Measurements from ENCODE around the gene NEK4.

The NEK4 gene

GRCh38 chr3:52816654-52817053 lies 45.9 kb upstream of the NEK4 start:
- H3K4me1 ChIP-seq (ENCODE audit: control insufficient read depth, insufficient read depth, low read length), result no peaks in the 10 kb centered on the region
- TF ChIP-seq TCF7L2 (IDR thresholded peaks at IDR 0.05; ENCODE audit: borderline replicate concordance, low read depth, low read length), result no peak
- no peak for TF ChIP-seq GLI2 (tag by site-specific recombination; IDR thresholded peaks at IDR 0.05; ENCODE audit: borderline replicate concordance, low read depth)
- no peak for TF ChIP-seq ZNF341 (tag by site-specific recombination; IDR thresholded peaks at IDR 0.05; ENCODE audit: low read depth)
- no peak for TF ChIP-seq ZNF292 (tag by site-specific recombination; IDR thresholded peaks at IDR 0.05; ENCODE audit: borderline replicate concordance, low read depth)
- TF ChIP-seq ZNF530 (tag by site-specific recombination; IDR thresholded peaks at IDR 0.05; ENCODE audit: low read depth), result no peak
- TF ChIP-seq ZBTB17 (tag by site-specific recombination; IDR thresholded peaks at IDR 0.05), result no peak
- TF ChIP-seq INSM2 (tag by site-specific recombination; IDR thresholded peaks at IDR 0.05), result no peak
- no peaks in the 10 kb centered on the region for H3K9me3 ChIP-seq (ENCODE audit: control insufficient read depth, insufficient read depth, low read depth, low read length)
- CTCF ChIA-PET, result interaction anchor here (0.6 to 2.3 kb wide), 2 partner anchors 16 to 18 kb away, joined by 3 to 9 read pairs; no protein-coding TSS in a partner anchor
- H3K36me3 ChIP-seq (ENCODE audit: control insufficient read depth in 2 of 2, insufficient read depth in 1 of 2, low read length in 2 of 2), result no peaks in the 10 kb centered on the region
- no peak overlapping the region for H3K27ac ChIP-seq (ENCODE audit: extremely low read depth, low read depth, low read length)
- no peak overlapping the region for H3K4me3 ChIP-seq (ENCODE audit: low read depth, low read length)
- POLR2A ChIA-PET, result no interaction called here

GRCh38 chr3:52816199-52816598 lies 45.5 kb upstream of the NEK4 start:
- no peaks in the 10 kb centered on the region for H3K4me1 ChIP-seq (ENCODE audit: control insufficient read depth, insufficient read depth, low read length)
- ChIA-PET POLR2A (no interaction called here), CTCF (interaction anchor here (0.7 to 2.3 kb wide), 2 partner anchors 18 to 25 kb away, joined by 3 to 9 read pairs; no protein-coding TSS in a partner anchor)
- TF ChIP-seq ZNF114 (tag by site-specific recombination; IDR thresholded peaks at IDR 0.05) (no peak), ZNF202 (tag by site-specific recombination; IDR thresholded peaks at IDR 0.05; ENCODE audit: borderline replicate concordance) (no peak), PRDM10 (tag by site-specific recombination; IDR thresholded peaks at IDR 0.05) (no peak), ZNF830 (tag by site-specific recombination; IDR thresholded peaks at IDR 0.05; ENCODE audit: low read depth) (no peak), HOXD13 (CRISPR knock-in tag; IDR thresholded peaks at IDR 0.05; ENCODE audit: borderline replicate concordance) (no peak), RBAK (tag by site-specific recombination; IDR thresholded peaks at IDR 0.05) (no peak), PATZ1 (tag by site-specific recombination; IDR thresholded peaks at IDR 0.05) (no peak), ZNF629 (tag by site-specific recombination; IDR thresholded peaks at IDR 0.05) (no peak)
- no peak overlapping the region for H3K4me3 ChIP-seq (ENCODE audit: low read depth, low read length)
- H3K27ac ChIP-seq (ENCODE audit: extremely low read depth, low read depth, low read length), result no peak overlapping the region
- no peaks in the 10 kb centered on the region for H3K9me3 ChIP-seq (ENCODE audit: control insufficient read depth, insufficient read depth, low read depth, low read length)
- H3K36me3 ChIP-seq (ENCODE audit: control insufficient read depth in 2 of 2, insufficient read depth in 1 of 2, low read length in 2 of 2), result no peaks in the 10 kb centered on the region

- POLR2A ChIA-PET, result no interaction called here
- CTCF ChIA-PET, result no interaction called here
- H3K4me1 ChIP-seq (ENCODE audit: control insufficient read depth, insufficient read depth, low read length), result no peaks in the 10 kb centered on the region
- TF ChIP-seq KLF16 (tag by site-specific recombination; IDR thresholded peaks at IDR 0.05), result no peak
- TF ChIP-seq ZNF223 (tag by site-specific recombination; IDR thresholded peaks at IDR 0.05), result no peak
- TF ChIP-seq ZNF513 (tag by site-specific recombination; IDR thresholded peaks at IDR 0.05), result no peak
- TF ChIP-seq ZBTB21 (tag by site-specific recombination; IDR thresholded peaks at IDR 0.05), result no peak
- no peak for TF ChIP-seq ZNF585B (tag by site-specific recombination; IDR thresholded peaks at IDR 0.05)
- no peak for TF ChIP-seq ZNF280D (tag by site-specific recombination; IDR thresholded peaks at IDR 0.05)
These were observed 43.1 kb upstream of the NEK4 start for GRCh38 chr3:52813810-52814209.

More at GRCh38 chr3:52813810-52814209, 43.1 kb upstream of the NEK4 start:
- no peak overlapping the region for H3K27ac ChIP-seq (ENCODE audit: extremely low read depth, low read depth, low read length)
- no peaks in the 10 kb centered on the region for H3K36me3 ChIP-seq (ENCODE audit: control insufficient read depth in 2 of 2, insufficient read depth in 1 of 2, low read length in 2 of 2)
- no peaks in the 10 kb centered on the region for H3K9me3 ChIP-seq (ENCODE audit: control insufficient read depth, insufficient read depth, low read depth, low read length)
- H3K4me3 ChIP-seq (ENCODE audit: low read depth, low read length), result no peak overlapping the region
